HL-60 (cell line): ENCODE results near the gene SASH1.

Experiments
- DNase-seq, 2 experiments: peaks; one replicate each; pipeline ENCODE4 v3.0.0-alpha.2; 2010 to 2020; ENCODE audit warnings: low read depth in 1 of 2, low spot score in 1 of 2
- H3K27ac ChIP-seq: fragments of 250-450 bp; sonication (Bioruptor Pico); replicated peaks from 2 replicates; pipeline ENCODE4 v1.5.1; 2020; ENCODE audit warnings: mild to moderate bottlenecking, moderate library complexity
- H3K27me3 ChIP-seq: fragments of 250-450 bp; sonication (Bioruptor Pico); 2 replicates; pipeline ENCODE4 v1.5.1; 2021; ENCODE audit warnings: mild to moderate bottlenecking, moderate library complexity; ENCODE audit not compliant: insufficient read depth, poor library complexity, severe bottlenecking
- H3K4me3 ChIP-seq: replicated peaks from 2 replicates; pipeline ENCODE4 v1.5.1; 2011; ENCODE audit warnings: mild to moderate bottlenecking, control low read depth, low read length; ENCODE audit not compliant: insufficient read depth
- CTCF ChIP-seq: IDR thresholded peaks from one replicate; pipeline ENCODE4 v1.5.1; 2011; ENCODE audit warnings: low read length, control low read depth, inconsistent platforms; ENCODE audit not compliant: insufficient read depth
- GABPA ChIP-seq: IDR thresholded peaks from 2 replicates; pipeline ENCODE4 v1.6.1; 2012; ENCODE audit warnings: low read depth
- POLR2AphosphoS5 ChIP-seq: IDR thresholded peaks from 2 replicates; pipeline ENCODE4 v1.6.1; 2012; ENCODE audit warnings: low read depth
- REST ChIP-seq: IDR thresholded peaks from 2 replicates; pipeline ENCODE4 v1.6.1; 2012; ENCODE audit warnings: low read depth; ENCODE audit not compliant: insufficient replicate concordance
- SPI1 ChIP-seq: IDR thresholded peaks from 2 replicates; pipeline ENCODE4 v1.6.1; 2012; ENCODE audit warnings: low read depth, mild to moderate bottlenecking, borderline replicate concordance

Gene SASH1

GRCh38 chr6:148383658-148384368 lies 41.2 kb downstream of the SASH1 start:
- H3K4me3 ChIP-seq = no peak overlapping the region
- TF ChIP-seq POLR2AphosphoS5 (no peak), SPI1 (no peak), CTCF (no peak), REST (no peak), GABPA (no peak)

GRCh38 chr6:148385379-148385778 lies 42.7 kb downstream of the SASH1 start:
- no peak for TF ChIP-seq REST
- TF ChIP-seq CTCF = no peak
- no peak for TF ChIP-seq SPI1
- no peaks in the 10 kb centered on the region for H3K27me3 ChIP-seq
- no peak overlapping the region for H3K27ac ChIP-seq
- no peak overlapping the region for H3K4me3 ChIP-seq
- no peak for DNase-seq

More at GRCh38 chr6:148383658-148384368, 41.2 kb downstream of the SASH1 start:
- Histone ChIP-seq H3K27ac (no peak overlapping the region), H3K27me3 (no peaks in the 10 kb centered on the region)
- no peak for DNase-seq

- DNase-seq = no peak
Observed at GRCh38 chr6:148388521-148388920, 45.9 kb downstream of the SASH1 start.

More at GRCh38 chr6:148388521-148388920, 45.9 kb downstream of the SASH1 start:
- no peak for TF ChIP-seq REST
- TF ChIP-seq SPI1 = no peak
- TF ChIP-seq GABPA = no peak
- TF ChIP-seq POLR2AphosphoS5 = no peak
- no peak for TF ChIP-seq CTCF
- Histone ChIP-seq H3K27ac (no peak overlapping the region), H3K27me3 (no peaks in the 10 kb centered on the region), H3K4me3 (no peak overlapping the region)
